Breast epithelium (tissue), 4 donors: ENCODE measurements around the gene BORCS5. TPM values are rescaled to one million over a fixed set of nuclear protein-coding genes. Genes with fewer than 3 reads are reported as not detected.
A peak's percentile ranks its signal among the peaks of the same experiment; 100 is the strongest.

Source experiments
- DNase-seq, 2 donors: peaks; one replicate each; pipeline ENCODE4 v3.0.0-alpha.2; 2019; ENCODE audit warnings: low spot score in 2 of 2
- H3K27ac ChIP-seq, 2 donors: fragments of 200-600 bp; sonication (generic) in 1 of 2; one replicate each; pipeline ENCODE4 v1.5.1; 2016 to 2019; ENCODE audit warnings: mild to moderate bottlenecking in 1 of 2
- H3K27me3 ChIP-seq, 2 donors: fragments of 200-600 bp; sonication (generic) in 1 of 2; one replicate each; pipeline versions ENCODE4 v1.5.1 to v1.6.0; 2017 to 2019; ENCODE audit warnings: control low read depth in 1 of 2, mild to moderate bottlenecking in 1 of 2
- H3K36me3 ChIP-seq: fragments of 200-600 bp; one replicate; pipeline ENCODE4 v1.5.1; 2019
- H3K4me1 ChIP-seq, 2 donors: fragments of 200-600 bp; sonication (generic); one replicate each; pipeline ENCODE4 v1.5.1; 2016 to 2019; ENCODE audit warnings: control low read depth in 1 of 2
- H3K4me3 ChIP-seq, 3 donors: fragments of 200-600 bp; sonication (generic); 1 replicate in 2 of 3; 2 replicates in 1 of 3; pipeline ENCODE4 v1.5.1; 2016 to 2019; ENCODE audit warnings: mild to moderate bottlenecking in 3 of 3, moderate library complexity in 2 of 3
- H3K9me3 ChIP-seq, 2 donors: fragments of 200-600 bp; sonication (generic) in 1 of 2; one replicate each; pipeline ENCODE4 v1.5.1; 2016 to 2019; ENCODE audit warnings: control low read depth in 1 of 2
- POLR2A ChIP-seq: fragments of 450-650 bp; IDR thresholded peaks from one replicate; pipeline ENCODE4 v1.6.1; 2016; ENCODE audit warnings: antibody characterized with exemption, mild to moderate bottlenecking, moderate library complexity
- POLR2AphosphoS5 ChIP-seq, 3 donors: sonication (generic); formaldehyde crosslinking; IDR thresholded peaks; one replicate each; pipeline ENCODE4 v1.6.1; 2017; ENCODE audit warnings: antibody characterized with exemption in 3 of 3
- intact Hi-C: fragments of 100-400 bp; cut with DNase I; formaldehyde crosslinking; loops from one replicate; pipeline ENCODE4 v1.15.1; 2023; ENCODE audit warnings: low total_unique reads
- total RNA-seq, 3 donors: library from RNA; depleted of rRNA; stranded (reverse); fragments of >200 nt; gene quantifications; one replicate each; pipeline ENCODE4 v1.1.0, GENCODE V29; 2016
- TF ChIP-seq, protein P1 (sequence below), 3 donors: fragments of 450-650 bp; IDR thresholded peaks; one replicate each; pipeline ENCODE4 v1.5.1; 2016 to 2017; ENCODE audit warnings: antibody characterized with exemption in 3 of 3, mild to moderate bottlenecking in 3 of 3, moderate library complexity in 3 of 3

The BORCS5 gene
- total RNA-seq, 3 donors from 2014 or later: 13.5 to 20.3 (median 17.4) TPM

DNA sequence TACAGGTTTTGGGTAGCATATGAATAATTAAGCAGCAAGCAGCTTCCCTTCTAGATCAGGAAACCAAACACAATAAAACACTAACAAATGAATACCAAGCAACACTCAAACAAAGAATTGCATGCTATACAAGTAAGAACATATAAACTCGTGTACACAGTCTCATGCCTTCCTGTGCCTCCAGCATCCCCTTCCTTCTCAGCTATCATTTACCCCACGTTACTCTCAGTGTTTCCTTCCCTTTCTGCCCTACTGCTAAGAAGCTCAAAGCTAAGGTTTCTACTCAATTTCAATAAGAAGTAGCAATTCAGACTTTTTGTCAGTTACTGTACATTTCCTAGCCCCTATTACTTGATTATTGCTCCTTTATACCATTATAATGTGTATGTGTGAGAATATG is 124.8 kb downstream of the BORCS5 start:
- no peak overlapping the region for H3K27ac ChIP-seq
- H3K27me3 ChIP-seq: no peaks in the 10 kb centered on the region
- H3K36me3 ChIP-seq: peaks cover 5% of the 10 kb centered on the region
- TF ChIP-seq POLR2AphosphoS5 (IDR thresholded peaks at IDR 0.05): no peak
- no peak for TF ChIP-seq POLR2A
- TF ChIP-seq, protein P1, sequence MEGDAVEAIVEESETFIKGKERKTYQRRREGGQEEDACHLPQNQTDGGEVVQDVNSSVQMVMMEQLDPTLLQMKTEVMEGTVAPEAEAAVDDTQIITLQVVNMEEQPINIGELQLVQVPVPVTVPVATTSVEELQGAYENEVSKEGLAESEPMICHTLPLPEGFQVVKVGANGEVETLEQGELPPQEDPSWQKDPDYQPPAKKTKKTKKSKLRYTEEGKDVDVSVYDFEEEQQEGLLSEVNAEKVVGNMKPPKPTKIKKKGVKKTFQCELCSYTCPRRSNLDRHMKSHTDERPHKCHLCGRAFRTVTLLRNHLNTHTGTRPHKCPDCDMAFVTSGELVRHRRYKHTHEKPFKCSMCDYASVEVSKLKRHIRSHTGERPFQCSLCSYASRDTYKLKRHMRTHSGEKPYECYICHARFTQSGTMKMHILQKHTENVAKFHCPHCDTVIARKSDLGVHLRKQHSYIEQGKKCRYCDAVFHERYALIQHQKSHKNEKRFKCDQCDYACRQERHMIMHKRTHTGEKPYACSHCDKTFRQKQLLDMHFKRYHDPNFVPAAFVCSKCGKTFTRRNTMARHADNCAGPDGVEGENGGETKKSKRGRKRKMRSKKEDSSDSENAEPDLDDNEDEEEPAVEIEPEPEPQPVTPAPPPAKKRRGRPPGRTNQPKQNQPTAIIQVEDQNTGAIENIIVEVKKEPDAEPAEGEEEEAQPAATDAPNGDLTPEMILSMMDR (IDR thresholded peaks at IDR 0.05): no peak
- no peaks in the 10 kb centered on the region for H3K4me1 ChIP-seq
- H3K4me3 ChIP-seq: no peak overlapping the region
- intact Hi-C loops: no loop called here
- no peak for DNase-seq
- H3K9me3 ChIP-seq: no peaks in the 10 kb centered on the region

DNA sequence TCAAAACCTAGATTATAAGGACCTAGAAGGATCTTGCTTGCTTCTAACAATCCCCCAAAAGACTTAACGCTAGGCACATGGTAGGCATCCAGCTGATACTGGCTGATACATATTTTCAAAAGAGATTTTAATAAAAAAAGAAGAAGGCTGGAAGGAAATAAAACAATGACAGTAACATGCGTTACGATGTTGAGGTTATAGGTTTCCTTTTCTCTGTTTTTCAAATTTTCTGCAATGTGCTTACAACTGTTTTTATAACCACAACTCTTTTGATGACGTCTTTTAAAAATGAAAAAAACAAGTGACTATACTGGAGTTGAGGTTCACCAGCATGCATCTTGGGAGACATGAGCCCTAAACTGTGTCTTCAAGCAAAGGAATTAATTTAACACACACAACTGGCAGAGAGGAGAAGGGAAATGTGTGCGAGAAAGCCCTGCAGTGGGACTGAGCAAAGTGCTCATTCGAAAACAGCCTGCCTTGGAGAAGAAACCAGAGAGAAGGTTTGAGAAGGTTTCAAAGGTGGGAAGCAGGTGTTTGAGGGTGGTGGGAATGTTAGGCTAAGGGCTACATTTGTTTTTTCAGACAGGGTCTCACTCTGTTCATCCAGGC is 125.4 kb downstream of the BORCS5 start:
- DNase-seq: no peak
- Histone ChIP-seq H3K27ac (peak overlapping the region in 1 of 2 donors; percentile 30), H3K9me3 (no peaks in the 10 kb centered on the region), H3K4me3 (no peak overlapping the region), H3K27me3 (no peaks in the 10 kb centered on the region), H3K36me3 (peaks cover 5% of the 10 kb centered on the region), H3K4me1 (no peaks in the 10 kb centered on the region)
- intact Hi-C loops: no loop called here
- TF ChIP-seq, protein P1 (IDR thresholded peaks at IDR 0.05): no peak
- TF ChIP-seq POLR2A (no peak), POLR2AphosphoS5 (IDR thresholded peaks at IDR 0.05) (no peak)

GRCh38 chr12:12482959-12483358 is 126.1 kb downstream of the BORCS5 start:
- intact Hi-C loops: no loop called here
- DNase-seq: no peak
- Histone ChIP-seq H3K9me3 (no peaks in the 10 kb centered on the region), H3K27me3 (no peaks in the 10 kb centered on the region), H3K4me1 (no peaks in the 10 kb centered on the region), H3K4me3 (no peak overlapping the region), H3K27ac (peak overlapping the region in 1 of 2 donors; percentile 30), H3K36me3 (peaks cover 5% of the 10 kb centered on the region)
- TF ChIP-seq POLR2AphosphoS5 (IDR thresholded peaks at IDR 0.05) (no peak), POLR2A (no peak)
- TF ChIP-seq, protein P1 (IDR thresholded peaks at IDR 0.05): no peak

DNA sequence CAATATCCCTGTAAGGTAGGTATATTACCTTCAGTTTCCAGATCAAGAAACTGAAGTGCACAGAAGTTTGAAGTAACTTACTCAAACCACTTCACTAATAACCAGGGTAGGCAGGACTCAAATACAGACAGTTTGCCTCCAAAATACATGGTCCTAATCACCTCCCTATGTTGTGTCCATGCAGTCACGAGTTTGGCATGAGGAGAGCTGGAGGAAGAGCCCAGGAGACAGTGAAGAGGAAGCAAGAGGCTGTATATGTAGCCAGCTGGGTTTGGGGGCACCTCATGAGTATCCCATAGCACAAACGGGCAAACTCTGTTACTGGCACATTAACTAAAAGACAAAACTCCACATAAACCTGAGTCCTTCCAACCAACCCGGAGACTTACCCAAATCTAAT is 126.6 kb downstream of the BORCS5 start:
- Histone ChIP-seq H3K27me3 (no peaks in the 10 kb centered on the region), H3K4me3 (no peak overlapping the region), H3K4me1 (no peaks in the 10 kb centered on the region), H3K9me3 (no peaks in the 10 kb centered on the region), H3K36me3 (peaks cover 5% of the 10 kb centered on the region), H3K27ac (peak overlapping the region in 1 of 2 donors; percentile 30)
- no peak for TF ChIP-seq POLR2A
- TF ChIP-seq, protein P1 (IDR thresholded peaks at IDR 0.05): no peak
- TF ChIP-seq POLR2AphosphoS5 (IDR thresholded peaks at IDR 0.05): no peak
- intact Hi-C loops: no loop called here
- DNase-seq: no peak

GRCh38 chr12:12486661-12487240 is 129.9 kb downstream of the BORCS5 start:
- Histone ChIP-seq H3K4me1 (no peaks in the 10 kb centered on the region), H3K27ac (no peak overlapping the region), H3K27me3 (no peaks in the 10 kb centered on the region), H3K4me3 (no peak overlapping the region), H3K9me3 (no peaks in the 10 kb centered on the region), H3K36me3 (no peaks in the 10 kb centered on the region)
- no peak for DNase-seq
- TF ChIP-seq POLR2A (no peak), POLR2AphosphoS5 (IDR thresholded peaks at IDR 0.05) (no peak)
- TF ChIP-seq, protein P1 (IDR thresholded peaks at IDR 0.05): no peak
- intact Hi-C loops: no loop called here
